GM23338 (cell line): ENCODE results near the gene SLX4. TPM values are rescaled to one million over a fixed set of nuclear protein-coding genes. Genes with fewer than 3 reads are reported as not detected.

ENCODE experiments used
- ATAC-seq: fragments of 200-7000 bp; cut with Tn5 transposase; 3 replicates; pipeline ENCODE4 v1.9.1; 2020
- DNase-seq: peaks from one replicate; pipeline ENCODE4 v3.0.0-alpha.2; 2015; ENCODE audit warnings: low spot score
- H2AFZ ChIP-seq: fragments of 200-600 bp; sonication (generic); 2 replicates; pipeline ENCODE4 v1.8.0; 2016; ENCODE audit warnings: antibody characterized with exemption, mild to moderate bottlenecking, moderate library complexity
- H3F3A ChIP-seq: fragments of 200-600 bp; sonication (generic); replicated peaks from 2 replicates; pipeline ENCODE4 v1.8.0; 2017; ENCODE audit warnings: antibody characterized with exemption, mixed run types, low read depth
- H3K27ac ChIP-seq: fragments of 200-600 bp; sonication (generic); 2 replicates; pipeline ENCODE4 v1.6.1; 2016; ENCODE audit warnings: low read depth
- H3K27me3 ChIP-seq: fragments of 200-600 bp; sonication (generic); 2 replicates; pipeline ENCODE4 v1.8.0; 2016; ENCODE audit warnings: mild to moderate bottlenecking, mixed run types, moderate library complexity; ENCODE audit not compliant: insufficient read depth
- H3K36me3 ChIP-seq: fragments of 200-600 bp; sonication (generic); 2 replicates; pipeline ENCODE4 v1.8.0; 2016; ENCODE audit warnings: mild to moderate bottlenecking; ENCODE audit not compliant: insufficient read depth
- H3K4me1 ChIP-seq: fragments of 200-600 bp; sonication (generic); 2 replicates; pipeline ENCODE4 v1.8.0; 2016; ENCODE audit warnings: mild to moderate bottlenecking, moderate library complexity; ENCODE audit not compliant: insufficient read depth
- H3K4me2 ChIP-seq: fragments of 200-600 bp; sonication (generic); 2 replicates; pipeline ENCODE4 v1.7.1; 2017; ENCODE audit warnings: mixed run types
- H3K4me3 ChIP-seq: fragments of 200-600 bp; sonication (generic); 2 replicates; pipeline ENCODE4 v1.6.1; 2016; ENCODE audit warnings: mixed run types
- H3K79me2 ChIP-seq: fragments of 200-600 bp; sonication (generic); replicated peaks from 2 replicates; pipeline ENCODE4 v1.8.0; 2017; ENCODE audit warnings: mild to moderate bottlenecking; ENCODE audit not compliant: insufficient read depth
- H3K9me2 ChIP-seq: fragments of 200-600 bp; sonication (generic); 2 replicates; pipeline ENCODE4 v1.8.0; 2017; ENCODE audit not compliant: insufficient read depth
- H4K20me1 ChIP-seq: fragments of 200-600 bp; sonication (generic); replicated peaks from 2 replicates; pipeline ENCODE4 v1.8.0; 2017; ENCODE audit warnings: mild to moderate bottlenecking; ENCODE audit not compliant: insufficient read depth
- H3K27ac Mint-ChIP-seq: 2 replicates; pipeline ENCODE4 v1.8.0; 2020; ENCODE audit warnings: inconsistent platforms, mild to moderate bottlenecking, moderate library complexity, mixed read lengths
- H3K27me3 Mint-ChIP-seq: 3 replicates; pipeline ENCODE4 v1.8.0; 2022; ENCODE audit warnings: low read depth, mild to moderate bottlenecking, moderate library complexity, mixed read lengths, inconsistent platforms; ENCODE audit not compliant: insufficient read depth, poor library complexity
- H3K36me3 Mint-ChIP-seq: 3 replicates; pipeline ENCODE4 v1.8.0; 2021; ENCODE audit warnings: low read depth, mild to moderate bottlenecking, inconsistent platforms, moderate library complexity, mixed read lengths
- H3K4me1 Mint-ChIP-seq: 3 replicates; pipeline ENCODE4 v1.8.0; 2020; ENCODE audit warnings: mild to moderate bottlenecking, inconsistent platforms, mixed read lengths
- H3K4me3 Mint-ChIP-seq: 3 replicates; pipeline ENCODE4 v1.8.0; 2021; ENCODE audit warnings: moderate library complexity, mild to moderate bottlenecking, inconsistent platforms, mixed read lengths
- H3K9me3 Mint-ChIP-seq: 3 replicates; pipeline ENCODE4 v1.8.0; 2020; ENCODE audit warnings: moderate library complexity, mild to moderate bottlenecking, inconsistent platforms, mixed read lengths
- CREB1 ChIP-seq: fragments of 250-450 bp; sonication (Bioruptor Pico); IDR thresholded peaks from 2 replicates; pipeline ENCODE4 v1.5.0; 2020; ENCODE audit warnings: low read depth, mild to moderate bottlenecking, moderate library complexity
- EZH2 ChIP-seq: fragments of 200-600 bp; sonication (generic); IDR thresholded peaks from one replicate; pipeline ENCODE4 v1.8.0; 2017; ENCODE audit warnings: antibody characterized with exemption, mild to moderate bottlenecking, low read depth; ENCODE audit not compliant: unreplicated experiment
- EZH2phosphoT487 ChIP-seq: fragments of 200-600 bp; sonication (generic); IDR thresholded peaks from one replicate; pipeline ENCODE4 v1.8.1; 2018; ENCODE audit warnings: antibody characterized with exemption; ENCODE audit not compliant: unreplicated experiment
- JUNB ChIP-seq: IDR thresholded peaks from one replicate; pipeline ENCODE4 v1.6.1; 2016; ENCODE audit warnings: antibody characterized with exemption; ENCODE audit not compliant: unreplicated experiment
- NANOG ChIP-seq: IDR thresholded peaks from 2 replicates; pipeline ENCODE4 v1.6.1; 2016; ENCODE audit warnings: antibody characterized with exemption, borderline replicate concordance
- POLR2AphosphoS5 ChIP-seq: IDR thresholded peaks from 2 replicates; pipeline ENCODE4 v1.6.1; 2016; ENCODE audit warnings: antibody characterized with exemption, low read depth
- STAT1 ChIP-seq: IDR thresholded peaks from one replicate; pipeline ENCODE4 v1.6.1; 2016; ENCODE audit warnings: antibody characterized with exemption; ENCODE audit not compliant: unreplicated experiment
- ZNF114 ChIP-seq: fragments of 250-450 bp; sonication (Bioruptor Pico); IDR thresholded peaks from 2 replicates; pipeline ENCODE4 v1.5.0; 2020; ENCODE audit warnings: mild to moderate bottlenecking, moderate library complexity
- ZNF331 ChIP-seq: fragments of 250-450 bp; sonication (Bioruptor Pico); IDR thresholded peaks from 2 replicates; pipeline ENCODE4 v1.5.0; 2020; ENCODE audit warnings: low read depth, mild to moderate bottlenecking, moderate library complexity
- polyA plus RNA-seq: library from polyadenylated mRNA; unstranded; fragments of >200 nt; fragmentation: Nextera tagmentation; extraction: Ambion mirVana; gene quantifications from 2 replicates; pipeline ENCODE4 v1.2.1, GENCODE V29; 2016
- total RNA-seq: library from RNA; depleted of rRNA; stranded (reverse); fragments of >200 nt; shearing (Covaris generic); gene quantifications from 2 replicates; pipeline ENCODE4 v1.2.3, GENCODE V29; 2014
- TF ChIP-seq, protein P1 (sequence below): fragments of 250-450 bp; sonication (Bioruptor Pico); IDR thresholded peaks from 2 replicates; pipeline ENCODE4 v1.5.0; 2020; ENCODE audit warnings: mild to moderate bottlenecking, moderate library complexity
- TF ChIP-seq, protein P2 (sequence below): IDR thresholded peaks from one replicate; pipeline ENCODE4 v1.6.1; 2018; ENCODE audit warnings: antibody characterized with exemption; ENCODE audit not compliant: unreplicated experiment
- TF ChIP-seq, protein P3 (sequence below): IDR thresholded peaks from 2 replicates; pipeline ENCODE4 v1.6.1; 2016; ENCODE audit warnings: antibody characterized with exemption
- TF ChIP-seq, protein P4 (sequence below), 2 experiments: fragments of 200-600 bp in 1 of 2; sonication (generic) in 1 of 2; conservative IDR thresholded peaks; 2 replicates each; pipeline versions ENCODE4 v1.5.1 to v1.6.1; 2016 to 2017; ENCODE audit warnings: antibody characterized with exemption in 2 of 2, low read depth in 2 of 2, mild to moderate bottlenecking in 2 of 2, moderate library complexity in 1 of 2

Gene SLX4
- total and polyA plus RNA-seq, 2 experiments from 2014 or later: 3.0 to 15.2 TPM

DNA sequence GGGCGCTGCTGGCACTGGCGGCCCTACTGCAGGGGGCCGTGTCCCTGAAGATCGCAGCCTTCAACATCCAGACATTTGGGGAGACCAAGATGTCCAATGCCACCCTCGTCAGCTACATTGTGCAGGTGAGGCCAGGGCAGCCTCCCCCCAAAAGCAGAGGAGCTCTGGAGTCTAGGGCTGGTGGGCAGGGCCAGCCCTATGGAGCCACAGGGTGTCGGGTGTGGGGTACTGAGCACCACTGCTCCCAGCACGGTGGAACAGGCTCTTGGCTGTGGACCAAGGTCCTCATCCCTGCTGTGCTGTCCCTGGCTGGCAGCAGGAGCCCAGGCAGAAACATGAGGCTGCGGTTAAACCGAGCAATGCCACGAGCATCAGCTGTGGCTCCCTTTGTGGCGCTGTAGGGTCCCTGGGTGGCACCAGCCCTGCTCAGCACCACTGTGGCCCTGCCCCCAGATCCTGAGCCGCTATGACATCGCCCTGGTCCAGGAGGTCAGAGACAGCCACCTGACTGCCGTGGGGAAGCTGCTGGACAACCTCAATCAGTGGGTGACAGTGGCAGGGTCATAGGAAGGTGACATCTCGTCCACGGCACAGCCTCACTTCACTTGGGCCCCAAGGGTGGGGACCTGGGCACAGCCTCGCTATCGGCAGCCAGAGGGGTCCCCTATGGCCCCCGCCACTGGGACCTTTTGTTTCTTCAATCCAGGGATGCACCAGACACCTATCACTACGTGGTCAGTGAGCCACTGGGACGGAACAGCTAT is 44.2 kb upstream of the SLX4 start:
- Histone ChIP-seq H3K4me1 (peaks cover 7% of the 10 kb centered on the region), H3K4me3 (no peak overlapping the region), H3K9me2 (no peaks in the 10 kb centered on the region), H3K4me2 (no peak overlapping the region), H3K27ac (peak overlapping the region; percentile 74; the same call in 1 of the 2 replicates), H3K27me3 (no peaks in the 10 kb centered on the region), H4K20me1 (no peaks in the 10 kb centered on the region; the same call in none of the 2 replicates), H3K79me2 (no peaks in the 10 kb centered on the region), H2AFZ (no peak overlapping the region), H3K36me3 (peaks cover 15% of the 10 kb centered on the region; the same call in 1 of the 2 replicates), H3F3A (peaks cover 27% of the 10 kb centered on the region; the same call in 1 of the 2 replicates)
- Mint-ChIP-seq H3K27ac (peak overlapping the region; percentile 88; the same call in 1 of the 2 replicates), H3K27me3 (peaks cover 22% of the 10 kb centered on the region), H3K4me1 (peaks cover 30% of the 10 kb centered on the region; the same call in 2 of the 3 replicates), H3K9me3 (no peaks in the 10 kb centered on the region), H3K4me3 (no peak overlapping the region), H3K36me3 (peaks cover 82% of the 10 kb centered on the region)
- no peak for DNase-seq
- no peak for ATAC-seq
- TF ChIP-seq, protein P1, sequence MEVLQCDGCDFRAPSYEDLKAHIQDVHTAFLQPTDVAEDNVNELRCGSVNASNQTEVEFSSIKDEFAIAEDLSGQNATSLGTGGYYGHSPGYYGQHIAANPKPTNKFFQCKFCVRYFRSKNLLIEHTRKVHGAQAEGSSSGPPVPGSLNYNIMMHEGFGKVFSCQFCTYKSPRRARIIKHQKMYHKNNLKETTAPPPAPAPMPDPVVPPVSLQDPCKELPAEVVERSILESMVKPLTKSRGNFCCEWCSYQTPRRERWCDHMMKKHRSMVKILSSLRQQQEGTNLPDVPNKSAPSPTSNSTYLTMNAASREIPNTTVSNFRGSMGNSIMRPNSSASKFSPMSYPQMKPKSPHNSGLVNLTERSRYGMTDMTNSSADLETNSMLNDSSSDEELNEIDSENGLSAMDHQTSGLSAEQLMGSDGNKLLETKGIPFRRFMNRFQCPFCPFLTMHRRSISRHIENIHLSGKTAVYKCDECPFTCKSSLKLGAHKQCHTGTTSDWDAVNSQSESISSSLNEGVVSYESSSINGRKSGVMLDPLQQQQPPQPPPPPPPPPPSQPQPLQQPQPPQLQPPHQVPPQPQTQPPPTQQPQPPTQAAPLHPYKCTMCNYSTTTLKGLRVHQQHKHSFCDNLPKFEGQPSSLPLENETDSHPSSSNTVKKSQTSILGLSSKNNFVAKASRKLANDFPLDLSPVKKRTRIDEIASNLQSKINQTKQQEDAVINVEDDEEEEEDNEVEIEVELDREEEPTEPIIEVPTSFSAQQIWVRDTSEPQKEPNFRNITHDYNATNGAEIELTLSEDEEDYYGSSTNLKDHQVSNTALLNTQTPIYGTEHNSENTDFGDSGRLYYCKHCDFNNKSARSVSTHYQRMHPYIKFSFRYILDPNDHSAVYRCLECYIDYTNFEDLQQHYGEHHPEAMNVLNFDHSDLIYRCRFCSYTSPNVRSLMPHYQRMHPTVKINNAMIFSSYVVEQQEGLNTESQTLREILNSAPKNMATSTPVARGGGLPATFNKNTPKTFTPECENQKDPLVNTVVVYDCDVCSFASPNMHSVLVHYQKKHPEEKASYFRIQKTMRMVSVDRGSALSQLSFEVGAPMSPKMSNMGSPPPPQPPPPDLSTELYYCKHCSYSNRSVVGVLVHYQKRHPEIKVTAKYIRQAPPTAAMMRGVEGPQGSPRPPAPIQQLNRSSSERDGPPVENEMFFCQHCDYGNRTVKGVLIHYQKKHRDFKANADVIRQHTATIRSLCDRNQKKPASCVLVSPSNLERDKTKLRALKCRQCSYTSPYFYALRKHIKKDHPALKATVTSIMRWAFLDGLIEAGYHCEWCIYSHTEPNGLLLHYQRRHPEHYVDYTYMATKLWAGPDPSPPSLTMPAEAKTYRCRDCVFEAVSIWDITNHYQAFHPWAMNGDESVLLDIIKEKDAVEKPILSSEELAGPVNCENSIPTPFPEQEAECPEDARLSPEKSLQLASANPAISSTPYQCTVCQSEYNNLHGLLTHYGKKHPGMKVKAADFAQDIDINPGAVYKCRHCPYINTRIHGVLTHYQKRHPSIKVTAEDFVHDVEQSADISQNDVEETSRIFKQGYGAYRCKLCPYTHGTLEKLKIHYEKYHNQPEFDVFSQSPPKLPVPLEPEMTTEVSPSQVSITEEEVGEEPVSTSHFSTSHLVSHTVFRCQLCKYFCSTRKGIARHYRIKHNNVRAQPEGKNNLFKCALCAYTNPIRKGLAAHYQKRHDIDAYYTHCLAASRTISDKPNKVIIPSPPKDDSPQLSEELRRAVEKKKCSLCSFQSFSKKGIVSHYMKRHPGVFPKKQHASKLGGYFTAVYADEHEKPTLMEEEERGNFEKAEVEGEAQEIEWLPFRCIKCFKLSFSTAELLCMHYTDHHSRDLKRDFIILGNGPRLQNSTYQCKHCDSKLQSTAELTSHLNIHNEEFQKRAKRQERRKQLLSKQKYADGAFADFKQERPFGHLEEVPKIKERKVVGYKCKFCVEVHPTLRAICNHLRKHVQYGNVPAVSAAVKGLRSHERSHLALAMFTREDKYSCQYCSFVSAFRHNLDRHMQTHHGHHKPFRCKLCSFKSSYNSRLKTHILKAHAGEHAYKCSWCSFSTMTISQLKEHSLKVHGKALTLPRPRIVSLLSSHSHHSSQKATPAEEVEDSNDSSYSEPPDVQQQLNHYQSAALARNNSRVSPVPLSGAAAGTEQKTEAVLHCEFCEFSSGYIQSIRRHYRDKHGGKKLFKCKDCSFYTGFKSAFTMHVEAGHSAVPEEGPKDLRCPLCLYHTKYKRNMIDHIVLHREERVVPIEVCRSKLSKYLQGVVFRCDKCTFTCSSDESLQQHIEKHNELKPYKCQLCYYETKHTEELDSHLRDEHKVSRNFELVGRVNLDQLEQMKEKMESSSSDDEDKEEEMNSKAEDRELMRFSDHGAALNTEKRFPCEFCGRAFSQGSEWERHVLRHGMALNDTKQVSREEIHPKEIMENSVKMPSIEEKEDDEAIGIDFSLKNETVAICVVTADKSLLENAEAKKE (CRISPR knock-in tag): no peak
- TF ChIP-seq CREB1 (CRISPR knock-in tag): no peak
- no peak for TF ChIP-seq EZH2phosphoT487
- TF ChIP-seq, protein P2, sequence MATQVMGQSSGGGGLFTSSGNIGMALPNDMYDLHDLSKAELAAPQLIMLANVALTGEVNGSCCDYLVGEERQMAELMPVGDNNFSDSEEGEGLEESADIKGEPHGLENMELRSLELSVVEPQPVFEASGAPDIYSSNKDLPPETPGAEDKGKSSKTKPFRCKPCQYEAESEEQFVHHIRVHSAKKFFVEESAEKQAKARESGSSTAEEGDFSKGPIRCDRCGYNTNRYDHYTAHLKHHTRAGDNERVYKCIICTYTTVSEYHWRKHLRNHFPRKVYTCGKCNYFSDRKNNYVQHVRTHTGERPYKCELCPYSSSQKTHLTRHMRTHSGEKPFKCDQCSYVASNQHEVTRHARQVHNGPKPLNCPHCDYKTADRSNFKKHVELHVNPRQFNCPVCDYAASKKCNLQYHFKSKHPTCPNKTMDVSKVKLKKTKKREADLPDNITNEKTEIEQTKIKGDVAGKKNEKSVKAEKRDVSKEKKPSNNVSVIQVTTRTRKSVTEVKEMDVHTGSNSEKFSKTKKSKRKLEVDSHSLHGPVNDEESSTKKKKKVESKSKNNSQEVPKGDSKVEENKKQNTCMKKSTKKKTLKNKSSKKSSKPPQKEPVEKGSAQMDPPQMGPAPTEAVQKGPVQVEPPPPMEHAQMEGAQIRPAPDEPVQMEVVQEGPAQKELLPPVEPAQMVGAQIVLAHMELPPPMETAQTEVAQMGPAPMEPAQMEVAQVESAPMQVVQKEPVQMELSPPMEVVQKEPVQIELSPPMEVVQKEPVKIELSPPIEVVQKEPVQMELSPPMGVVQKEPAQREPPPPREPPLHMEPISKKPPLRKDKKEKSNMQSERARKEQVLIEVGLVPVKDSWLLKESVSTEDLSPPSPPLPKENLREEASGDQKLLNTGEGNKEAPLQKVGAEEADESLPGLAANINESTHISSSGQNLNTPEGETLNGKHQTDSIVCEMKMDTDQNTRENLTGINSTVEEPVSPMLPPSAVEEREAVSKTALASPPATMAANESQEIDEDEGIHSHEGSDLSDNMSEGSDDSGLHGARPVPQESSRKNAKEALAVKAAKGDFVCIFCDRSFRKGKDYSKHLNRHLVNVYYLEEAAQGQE: no peak
- no peak for TF ChIP-seq EZH2
- TF ChIP-seq ZNF114 (CRISPR knock-in tag): no peak
- no peak for TF ChIP-seq STAT1
- TF ChIP-seq JUNB: no peak
- TF ChIP-seq, protein P3, sequence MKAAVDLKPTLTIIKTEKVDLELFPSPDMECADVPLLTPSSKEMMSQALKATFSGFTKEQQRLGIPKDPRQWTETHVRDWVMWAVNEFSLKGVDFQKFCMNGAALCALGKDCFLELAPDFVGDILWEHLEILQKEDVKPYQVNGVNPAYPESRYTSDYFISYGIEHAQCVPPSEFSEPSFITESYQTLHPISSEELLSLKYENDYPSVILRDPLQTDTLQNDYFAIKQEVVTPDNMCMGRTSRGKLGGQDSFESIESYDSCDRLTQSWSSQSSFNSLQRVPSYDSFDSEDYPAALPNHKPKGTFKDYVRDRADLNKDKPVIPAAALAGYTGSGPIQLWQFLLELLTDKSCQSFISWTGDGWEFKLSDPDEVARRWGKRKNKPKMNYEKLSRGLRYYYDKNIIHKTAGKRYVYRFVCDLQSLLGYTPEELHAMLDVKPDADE: no peak
- TF ChIP-seq POLR2AphosphoS5: no peak
- no peak for TF ChIP-seq NANOG
- no peak for TF ChIP-seq ZNF331
- TF ChIP-seq, protein P4, sequence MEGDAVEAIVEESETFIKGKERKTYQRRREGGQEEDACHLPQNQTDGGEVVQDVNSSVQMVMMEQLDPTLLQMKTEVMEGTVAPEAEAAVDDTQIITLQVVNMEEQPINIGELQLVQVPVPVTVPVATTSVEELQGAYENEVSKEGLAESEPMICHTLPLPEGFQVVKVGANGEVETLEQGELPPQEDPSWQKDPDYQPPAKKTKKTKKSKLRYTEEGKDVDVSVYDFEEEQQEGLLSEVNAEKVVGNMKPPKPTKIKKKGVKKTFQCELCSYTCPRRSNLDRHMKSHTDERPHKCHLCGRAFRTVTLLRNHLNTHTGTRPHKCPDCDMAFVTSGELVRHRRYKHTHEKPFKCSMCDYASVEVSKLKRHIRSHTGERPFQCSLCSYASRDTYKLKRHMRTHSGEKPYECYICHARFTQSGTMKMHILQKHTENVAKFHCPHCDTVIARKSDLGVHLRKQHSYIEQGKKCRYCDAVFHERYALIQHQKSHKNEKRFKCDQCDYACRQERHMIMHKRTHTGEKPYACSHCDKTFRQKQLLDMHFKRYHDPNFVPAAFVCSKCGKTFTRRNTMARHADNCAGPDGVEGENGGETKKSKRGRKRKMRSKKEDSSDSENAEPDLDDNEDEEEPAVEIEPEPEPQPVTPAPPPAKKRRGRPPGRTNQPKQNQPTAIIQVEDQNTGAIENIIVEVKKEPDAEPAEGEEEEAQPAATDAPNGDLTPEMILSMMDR (conservative IDR thresholded peaks at IDR 0.05; ENCODE audit: low read depth in 2 of 2): no peak
